NCI-H146 (cell line): ENCODE results near the gene MAP3K13.
"Not testable (repeated sequence)": the region's sequence is repeated elsewhere in the genome, so short reads cannot be mapped to it uniquely, and the experiment has no call there.

ENCODE experiments used
- DNase-seq: peaks from one replicate; lab custom pipeline; 2025; lab: John Stamatoyannopoulos, UW

MAP3K13 gene

DNA sequence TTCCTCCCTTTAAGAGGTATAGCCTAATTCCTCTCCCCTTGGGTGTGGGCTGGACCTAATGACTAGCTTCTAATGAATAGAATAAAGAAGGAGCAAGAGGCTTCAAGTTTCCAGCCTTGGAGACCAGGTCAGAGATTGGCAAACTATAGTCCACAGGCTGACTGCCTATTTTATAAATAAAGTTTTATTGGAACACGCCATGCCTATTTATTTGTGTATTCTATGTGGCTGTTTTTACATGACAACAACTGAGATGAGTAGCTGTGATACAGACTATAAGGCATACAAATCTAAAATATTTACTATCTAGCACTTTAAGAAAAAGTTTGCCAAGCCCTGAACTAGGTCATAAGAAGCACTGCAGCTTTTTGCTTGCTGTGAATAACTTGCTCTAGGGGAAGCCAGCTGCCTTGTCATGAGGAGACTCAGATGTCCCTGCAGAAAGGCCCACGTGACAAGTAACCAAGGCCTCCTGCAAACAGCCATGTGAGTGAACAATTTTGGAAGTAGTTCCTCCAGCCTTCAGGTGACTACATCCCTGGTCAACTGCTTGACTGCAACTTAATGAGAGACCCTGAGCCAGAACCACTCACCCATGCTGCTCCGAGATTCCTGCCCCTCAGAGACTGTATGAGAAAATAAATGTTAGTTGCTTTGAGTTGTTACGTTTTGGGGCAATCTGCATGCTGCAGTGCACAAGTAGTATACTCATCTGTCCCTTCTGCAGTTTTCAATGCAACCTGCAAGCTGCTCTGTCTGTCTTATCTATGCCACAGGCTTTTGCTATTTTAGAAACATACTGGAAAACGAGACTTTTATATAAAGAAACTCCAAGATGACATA, 21.1 kb upstream of the MAP3K13 start:
- no peak for DNase-seq

DNA sequence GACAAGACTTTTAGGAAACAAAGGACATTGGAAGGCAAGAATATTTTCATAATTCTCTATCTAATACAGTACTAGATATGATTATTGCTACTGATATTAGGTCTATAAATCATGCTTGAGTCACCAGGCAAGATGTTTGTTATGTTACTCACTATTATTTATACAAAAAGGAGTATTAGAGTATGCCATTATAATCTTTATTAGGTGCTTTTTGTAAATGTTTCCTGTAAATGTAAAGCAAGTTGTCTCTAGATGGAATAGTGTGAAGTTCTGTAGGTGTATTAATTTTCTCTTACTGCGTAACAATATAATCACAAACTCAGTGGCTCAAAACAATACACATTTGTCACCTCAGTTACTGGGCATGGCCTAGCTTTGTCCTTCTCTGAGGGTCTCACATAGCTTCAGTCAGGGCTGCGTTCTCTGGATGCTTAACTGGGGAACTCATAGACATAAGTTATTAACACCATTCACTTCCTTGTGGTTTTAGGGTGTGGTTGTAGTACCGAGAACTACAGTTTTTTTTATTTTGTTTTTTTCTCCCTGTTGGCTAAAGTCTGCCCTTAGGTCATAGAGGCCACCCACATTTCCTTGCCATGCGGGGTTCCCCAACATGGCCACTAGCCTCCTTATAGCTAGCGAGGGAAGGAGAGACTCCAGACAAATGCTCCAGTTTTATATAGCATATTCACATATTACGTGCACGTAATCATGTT, 20.3 kb upstream of the MAP3K13 start:
- DNase-seq = no peak

DNA sequence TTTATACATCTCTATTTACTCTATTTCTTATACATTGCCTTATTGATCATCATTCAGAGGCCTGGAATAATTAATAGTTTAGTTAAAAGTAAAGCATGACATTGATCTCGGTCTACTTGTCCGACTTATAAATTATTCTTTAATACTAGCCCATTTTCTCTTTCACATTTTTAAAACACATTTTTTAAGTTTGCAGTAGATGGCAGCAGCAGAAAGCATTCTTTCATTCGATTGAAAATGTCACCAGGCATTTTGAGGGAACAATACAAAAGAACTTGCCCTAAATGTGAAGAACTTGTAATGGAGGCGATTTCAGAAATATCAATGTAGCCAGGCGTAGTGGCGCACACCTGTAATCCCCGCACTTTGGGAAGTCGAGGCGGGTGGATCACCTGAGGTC, 15.5 kb upstream of the MAP3K13 start:
- no peak for DNase-seq

DNA sequence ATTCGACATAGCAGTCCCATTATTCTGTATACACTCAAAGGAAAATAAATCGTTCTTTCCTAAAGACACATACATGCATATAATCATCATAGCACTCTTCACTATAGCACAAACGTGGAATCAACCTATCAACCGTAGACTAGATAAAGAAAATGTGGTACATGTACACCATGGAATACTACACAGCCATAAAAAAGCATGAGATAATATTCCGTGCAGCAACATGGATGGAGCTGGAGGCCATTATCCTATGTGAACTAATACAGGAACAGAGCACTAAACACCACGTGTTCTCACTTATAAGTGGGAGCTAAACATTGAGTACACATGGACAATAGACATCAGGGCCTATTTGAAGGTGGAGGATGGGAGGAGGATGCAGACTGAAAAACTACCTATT, 12.1 kb upstream of the MAP3K13 start:
- no peak for DNase-seq

DNA sequence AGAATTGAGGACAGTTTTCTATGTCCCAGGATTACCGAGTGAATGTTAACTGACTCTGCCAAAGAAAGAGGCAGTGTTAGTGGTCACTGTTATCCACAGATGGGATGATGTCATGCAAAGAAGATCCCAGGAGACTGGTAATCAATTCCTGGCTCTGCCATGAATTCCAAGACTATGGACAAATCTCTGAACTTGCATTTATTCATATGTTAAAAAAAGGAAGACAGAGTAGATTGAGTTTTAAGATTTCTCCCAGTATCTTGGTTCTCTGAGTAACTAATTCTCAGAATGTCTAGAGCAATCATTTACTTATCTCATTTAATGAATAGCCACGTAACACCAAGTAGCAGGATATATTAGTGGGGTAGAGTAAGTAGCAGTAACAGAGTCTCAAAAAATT, 11.5 kb upstream of the MAP3K13 start:
- DNase-seq = no peak

DNA sequence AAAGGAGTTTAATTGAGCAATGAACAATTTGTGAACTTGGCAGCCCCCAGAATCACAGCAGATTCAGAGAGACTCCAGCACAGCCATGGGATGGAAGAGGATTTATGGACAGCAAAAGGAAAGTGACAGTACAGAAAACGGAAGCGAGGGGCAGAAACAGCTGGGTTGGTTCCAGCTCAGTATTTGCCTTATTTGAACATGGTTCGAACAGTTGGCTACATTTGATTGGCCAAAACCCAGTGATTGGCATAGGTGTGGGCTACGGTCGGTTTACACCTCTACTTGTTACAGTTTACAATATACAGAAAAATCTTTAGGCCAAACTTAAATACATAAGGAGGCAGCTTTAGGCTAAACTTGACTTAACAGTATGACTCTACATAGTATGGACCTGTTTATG, 9.7 kb upstream of the MAP3K13 start:
- no peak for DNase-seq

DNA sequence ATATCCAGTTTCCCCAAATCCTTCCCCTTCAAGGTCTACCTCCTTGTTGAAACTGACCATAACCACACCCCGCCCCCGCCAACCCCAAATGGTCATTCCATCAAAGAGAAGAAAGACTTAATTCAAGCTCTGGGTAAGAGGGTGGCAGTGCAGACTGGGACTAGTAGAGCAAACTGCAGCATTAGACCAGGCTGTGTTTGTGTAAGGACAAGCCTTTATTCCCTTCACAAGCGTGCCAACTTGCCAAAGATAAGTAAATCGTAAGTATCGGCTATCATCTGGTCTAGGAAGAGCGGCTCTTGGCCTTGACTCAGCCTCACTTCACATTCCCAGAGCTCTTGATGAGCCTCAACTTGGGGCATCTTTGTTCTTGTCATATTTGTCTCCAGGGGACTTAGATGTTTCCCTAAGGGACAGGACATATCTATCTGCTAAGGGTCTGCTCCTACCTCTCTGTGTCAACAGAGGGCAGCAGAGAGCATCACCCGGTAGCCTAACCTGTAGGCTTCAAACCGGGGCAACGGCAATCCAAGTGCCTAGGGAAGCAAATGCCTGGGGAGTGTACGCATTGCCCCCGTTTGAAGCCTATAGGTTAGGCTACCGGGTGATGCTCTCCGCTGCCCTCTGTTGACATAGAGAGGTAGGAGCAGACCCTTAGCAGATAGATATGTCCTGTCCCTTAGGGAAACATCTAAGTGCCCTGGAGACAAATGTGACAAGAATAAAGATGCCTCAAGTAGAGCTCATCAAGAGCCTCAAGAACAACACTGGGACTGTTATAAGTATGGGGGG, 8.9 kb upstream of the MAP3K13 start:
- peak; percentile 85 for DNase-seq

DNA sequence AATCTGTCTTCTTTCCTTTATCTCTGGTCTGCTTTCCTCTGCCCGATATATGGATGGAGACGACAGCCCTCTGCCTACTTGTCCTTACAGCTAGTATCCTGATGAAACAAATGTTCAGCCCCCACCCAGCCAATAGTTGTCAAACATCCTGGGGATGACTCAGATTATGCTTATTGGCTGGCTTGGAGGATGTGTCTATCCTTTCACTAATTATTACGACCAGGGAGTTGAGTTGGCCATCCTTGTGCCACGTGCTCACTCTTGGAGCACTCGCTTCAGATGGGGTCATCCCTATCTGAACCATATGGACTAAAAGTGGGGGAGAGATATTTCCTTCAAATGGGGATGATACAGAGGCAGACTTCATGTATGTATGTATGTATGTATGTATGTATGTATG, 6.4 kb upstream of the MAP3K13 start:
- no peak for DNase-seq

DNA sequence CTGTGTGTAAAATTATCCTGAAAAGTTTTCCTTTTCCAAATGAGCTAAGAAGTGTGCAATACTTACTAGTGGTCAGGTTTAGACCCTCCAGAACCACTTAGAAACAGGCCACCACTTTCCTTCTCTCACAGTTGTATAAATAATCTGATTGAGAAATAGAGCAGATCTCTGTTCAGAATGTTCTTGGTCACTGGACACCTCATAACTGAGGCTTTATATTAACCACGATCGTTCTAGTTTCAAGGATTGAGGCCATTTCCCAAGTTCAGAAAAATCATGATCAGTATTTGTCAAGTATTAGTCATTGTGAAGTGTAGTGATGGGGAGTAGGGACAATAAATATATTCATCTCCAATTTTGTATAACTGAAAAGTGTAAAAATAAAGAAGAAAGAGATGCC, 1.0 kb upstream of the MAP3K13 start:
- no peak for DNase-seq

DNA sequence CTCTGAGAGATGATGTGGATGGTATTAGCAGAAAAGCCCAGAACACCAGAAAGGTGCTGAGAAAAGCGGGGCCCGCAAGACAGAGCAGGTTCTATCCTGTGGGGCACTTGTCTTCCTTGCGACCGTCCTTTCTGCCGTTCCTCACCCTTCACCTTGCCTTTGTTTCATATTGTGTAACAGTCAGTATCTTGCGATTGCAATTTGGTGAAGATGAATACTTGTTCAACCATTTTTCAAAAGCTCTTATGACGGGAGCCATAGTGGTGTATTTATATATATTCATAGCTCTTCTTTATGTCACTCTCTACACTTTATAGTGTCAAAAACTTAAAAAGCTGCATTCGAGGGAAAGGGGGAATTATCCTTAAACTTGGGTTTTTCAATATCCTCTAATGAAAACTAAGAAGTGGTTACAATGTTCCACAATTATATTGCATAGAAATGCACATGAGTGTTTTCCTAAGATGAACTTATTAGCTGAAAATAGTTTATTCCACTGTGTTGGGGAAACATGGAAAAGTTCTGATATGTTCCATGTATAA, 797 bp downstream of the MAP3K13 start:
- DNase-seq = no peak

DNA sequence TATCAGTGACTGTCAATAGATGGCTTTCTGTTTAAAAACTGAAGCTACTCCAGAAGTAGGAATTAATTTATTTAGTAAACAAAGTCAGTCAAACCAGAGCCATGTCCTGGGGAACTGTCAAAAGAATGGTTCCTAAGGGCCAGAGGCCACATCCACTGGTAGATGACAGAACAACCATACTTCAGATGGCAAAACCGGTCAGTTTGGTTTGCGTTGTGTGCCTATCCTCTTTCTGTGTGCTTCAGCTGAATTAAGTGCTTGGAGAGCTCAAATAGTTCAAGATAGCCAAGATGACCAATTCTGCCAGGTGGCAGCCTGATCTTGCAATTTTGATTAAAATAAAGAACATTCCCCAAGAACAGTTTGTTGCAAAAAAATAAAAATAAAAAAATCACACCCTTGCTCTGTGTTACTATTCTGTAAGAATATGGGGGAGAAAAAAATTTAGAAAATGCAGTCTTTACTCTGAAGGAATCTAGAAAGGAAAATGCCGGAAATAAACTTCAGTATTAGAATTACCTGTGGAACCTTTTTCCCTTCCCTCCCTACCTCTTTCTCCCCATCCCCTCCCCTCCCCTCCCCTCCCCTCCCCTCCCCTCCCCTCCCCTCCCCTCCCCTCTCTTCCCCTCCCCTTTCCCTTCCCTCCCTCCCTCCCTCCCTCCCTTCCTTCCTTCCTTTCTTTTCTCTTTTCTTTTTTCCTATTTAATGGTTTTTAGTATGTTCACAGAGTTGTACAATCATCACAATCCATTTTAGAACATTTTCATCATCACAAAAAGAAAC, 2.5 kb downstream of the MAP3K13 start:
- DNase-seq = no peak

DNA sequence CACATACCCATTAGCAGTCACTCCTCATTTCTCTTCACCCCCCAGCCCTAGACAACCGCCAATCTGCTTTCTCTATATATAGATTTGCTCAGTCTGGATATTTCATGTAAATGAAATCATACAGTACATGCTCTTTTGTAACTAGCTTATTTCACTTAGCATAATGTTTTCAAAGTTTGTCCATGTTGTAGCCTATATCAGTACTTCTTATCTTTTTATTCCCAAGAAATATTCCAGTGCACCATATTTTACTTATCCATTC, 3.1 kb downstream of the MAP3K13 start:
- DNase-seq = no peak

DNA sequence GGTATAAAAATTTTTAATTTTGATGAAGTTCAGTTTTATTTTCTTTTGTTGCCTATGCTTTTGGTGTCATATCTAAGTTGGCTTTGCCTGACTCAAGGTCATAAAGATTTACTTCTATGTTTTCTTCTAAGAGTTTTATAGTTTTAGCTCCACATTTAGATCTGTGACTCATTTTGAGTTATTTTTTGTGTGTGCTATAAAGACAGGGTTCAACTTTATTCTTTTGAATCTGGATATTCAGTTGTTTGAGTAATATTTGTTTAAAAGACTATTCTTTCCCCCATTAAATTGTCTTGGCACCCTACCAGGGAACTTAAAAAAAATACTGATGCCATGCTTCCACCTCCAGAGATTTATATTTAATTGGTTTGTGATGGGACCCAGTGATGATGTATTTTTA, 4.0 kb downstream of the MAP3K13 start:
- DNase-seq = no peak

DNA sequence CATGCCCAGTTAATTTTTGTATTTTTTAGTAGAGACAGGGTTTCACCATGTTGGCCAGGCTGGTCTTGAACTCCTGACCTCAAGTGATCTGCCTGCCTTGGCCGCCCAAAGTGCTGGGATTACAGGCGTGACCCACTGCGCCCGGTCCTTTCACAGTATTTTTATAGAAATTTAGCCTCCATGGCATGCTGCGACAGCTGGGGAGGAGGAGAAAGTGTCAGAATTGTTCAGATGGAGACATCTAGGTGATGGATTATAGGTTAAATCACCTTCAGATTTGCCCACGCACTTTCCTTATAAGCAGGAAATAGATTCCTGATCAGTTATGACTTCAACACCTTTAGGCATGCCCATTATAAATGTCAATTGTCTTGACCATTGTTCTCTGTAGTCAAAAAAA, 7.4 kb downstream of the MAP3K13 start:
- not testable (repeated sequence) for DNase-seq

DNA sequence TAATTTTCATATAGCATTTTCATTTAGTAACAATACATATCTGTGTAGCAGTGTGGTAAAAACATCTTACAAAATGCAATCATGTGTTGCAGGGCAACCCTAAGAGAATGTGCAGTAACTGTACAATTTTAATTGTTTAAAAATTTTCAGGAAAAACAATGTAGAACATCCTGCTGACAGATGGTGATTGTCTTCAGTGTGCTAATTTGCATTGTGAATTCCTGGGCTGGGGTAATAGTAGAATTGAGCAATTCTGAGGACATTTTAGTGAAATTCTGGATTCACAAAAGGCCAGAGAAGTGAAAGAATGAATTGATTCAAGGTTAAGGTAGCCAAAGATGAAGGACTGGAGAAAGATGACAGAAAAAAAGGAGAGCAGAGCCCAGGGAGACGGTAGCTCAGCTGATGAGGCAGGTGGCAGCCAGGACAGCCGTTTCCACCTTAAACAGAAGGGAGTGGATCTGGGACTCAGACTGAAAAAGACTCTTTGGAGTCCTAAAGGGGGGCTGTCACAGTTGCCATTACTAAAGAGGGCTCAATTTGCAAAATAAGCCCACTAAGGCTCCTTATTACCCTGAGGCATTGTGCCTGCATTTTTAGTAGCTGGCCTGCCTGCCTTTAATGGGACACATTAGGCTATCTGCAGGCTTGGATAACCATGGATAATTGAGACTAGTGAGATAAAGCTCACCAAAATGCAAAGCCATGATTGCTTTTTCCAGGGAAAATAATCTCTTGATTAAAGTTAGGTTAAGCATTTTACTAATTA, 8.6 kb downstream of the MAP3K13 start:
- DNase-seq = no peak

DNA sequence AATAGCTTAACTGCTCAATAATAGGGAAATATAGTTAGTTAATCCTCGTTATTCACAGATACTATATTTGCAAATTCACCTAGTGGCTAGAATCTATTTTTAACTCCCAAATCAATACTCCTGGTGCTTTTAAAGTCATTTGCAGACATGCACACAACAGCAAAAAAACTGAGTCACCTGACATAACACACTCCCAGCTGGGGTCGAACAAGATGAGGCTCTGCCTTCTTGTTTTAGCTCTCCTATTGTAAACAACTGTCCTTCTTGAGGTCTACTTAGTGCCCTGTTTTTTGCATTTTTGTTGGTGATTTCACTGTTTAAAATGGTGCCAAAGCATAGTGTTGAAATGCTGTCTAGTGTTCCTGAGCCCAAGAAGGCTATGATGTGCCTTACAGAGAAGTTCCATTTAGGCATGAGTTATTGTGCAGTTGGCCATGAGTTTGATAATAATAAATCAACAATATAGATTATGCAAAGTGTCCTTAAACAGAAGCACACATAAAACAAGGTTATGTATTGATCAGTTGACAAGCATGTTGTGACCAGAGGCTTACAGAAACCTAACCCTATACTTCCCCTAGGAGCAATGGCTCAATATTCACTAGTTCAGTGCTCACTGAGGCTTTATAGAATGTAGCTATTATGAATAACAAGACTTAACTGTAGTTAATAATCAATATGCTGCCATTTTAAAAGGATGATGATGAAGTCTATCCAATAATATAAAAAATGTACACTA, 18.6 kb downstream of the MAP3K13 start:
- no peak for DNase-seq

DNA sequence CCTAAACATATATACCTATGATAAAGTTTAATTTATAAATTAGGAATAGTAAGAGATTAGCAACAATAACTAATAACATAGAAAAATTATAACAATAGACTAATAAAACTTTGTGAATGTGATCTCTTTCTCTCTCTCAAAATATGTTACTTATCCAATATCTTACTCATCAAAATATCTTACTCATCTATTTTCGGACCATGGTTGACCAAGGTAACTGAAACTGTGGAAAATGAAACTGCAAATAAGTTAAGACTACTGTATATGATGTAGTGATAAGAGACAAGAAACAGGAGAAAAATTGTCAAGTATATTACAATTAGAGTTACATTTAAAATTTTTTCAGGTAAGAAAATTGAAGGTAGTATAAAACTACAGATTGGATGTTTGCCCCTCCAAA, 19.2 kb downstream of the MAP3K13 start:
- no peak for DNase-seq

DNA sequence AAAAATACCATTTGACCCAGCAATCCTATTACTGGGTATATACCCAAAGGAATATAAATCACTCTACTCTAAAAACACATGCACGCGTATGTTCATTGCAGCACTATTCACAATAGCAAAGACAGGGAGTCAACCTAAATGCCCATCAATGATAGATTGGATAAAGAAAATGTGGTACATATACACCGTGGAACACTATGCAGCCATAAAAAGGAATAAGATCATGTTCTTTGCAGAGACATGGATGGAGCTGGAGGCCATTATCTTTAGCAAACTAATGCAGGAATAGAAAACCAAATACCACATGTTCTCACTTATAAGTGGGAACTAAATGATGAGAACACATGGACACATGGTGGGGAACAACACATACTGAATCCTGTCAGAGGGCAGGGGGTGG, 23.6 kb downstream of the MAP3K13 start:
- not testable (repeated sequence) for DNase-seq

DNA sequence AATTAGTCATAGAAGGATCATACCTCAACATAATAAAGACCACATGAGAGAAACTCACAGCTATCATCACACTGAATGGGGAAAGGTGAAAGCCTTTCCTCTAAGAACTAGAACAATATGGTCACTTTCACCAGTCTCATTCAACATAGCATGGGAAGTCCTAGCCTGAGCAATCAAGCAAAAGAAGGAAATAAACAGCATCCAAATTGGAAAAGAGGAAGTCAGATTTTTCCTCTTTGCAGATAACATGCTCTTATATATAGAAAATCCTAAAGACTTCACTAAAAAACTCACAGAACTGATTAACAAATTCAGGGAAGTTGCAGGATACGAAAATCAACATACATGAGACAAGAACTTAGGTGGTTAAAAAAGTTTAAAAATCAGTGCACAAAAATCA, 24.7 kb downstream of the MAP3K13 start:
- DNase-seq = no peak

DNA sequence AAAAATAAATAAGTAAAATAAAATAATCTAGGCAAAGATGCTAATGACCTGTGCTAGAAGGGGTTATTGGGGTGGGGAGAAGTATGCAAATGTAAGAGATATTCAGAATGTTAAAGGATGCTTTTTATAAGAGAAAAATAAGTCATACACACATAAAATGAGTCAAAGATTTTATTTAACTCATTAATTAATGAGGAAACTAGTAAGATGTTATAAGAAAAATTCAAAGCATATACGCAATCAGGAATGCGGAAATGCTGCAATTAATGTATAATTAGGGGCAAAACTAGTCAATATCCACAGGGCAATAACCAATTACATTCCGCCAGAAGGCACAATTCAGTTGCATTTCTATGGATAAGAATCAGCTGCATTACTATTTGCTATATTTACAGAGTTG, 30.1 kb downstream of the MAP3K13 start:
- DNase-seq = no peak

DNA sequence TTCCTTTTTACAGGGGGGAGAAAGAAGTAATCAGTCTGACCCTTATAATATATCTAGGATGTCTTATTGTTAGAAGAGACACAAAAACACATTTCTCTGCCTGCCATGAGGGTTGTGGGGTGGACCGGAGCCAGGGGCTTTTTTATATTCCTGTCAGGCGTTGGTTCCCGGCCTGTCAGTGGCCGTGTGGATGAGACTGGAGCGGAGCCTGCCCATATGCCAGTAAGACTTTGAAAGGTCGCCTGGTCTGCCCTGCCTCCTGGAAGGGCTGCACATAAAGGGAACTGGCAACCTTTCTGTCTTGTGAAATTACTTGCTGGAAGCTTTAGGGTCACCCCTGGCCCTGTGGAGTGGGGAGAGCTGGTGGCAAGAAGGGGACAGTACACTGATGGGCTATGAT, 34.7 kb downstream of the MAP3K13 start:
- no peak for DNase-seq
